ENCODE measurements around the gene TAS2R41.

DNA sequence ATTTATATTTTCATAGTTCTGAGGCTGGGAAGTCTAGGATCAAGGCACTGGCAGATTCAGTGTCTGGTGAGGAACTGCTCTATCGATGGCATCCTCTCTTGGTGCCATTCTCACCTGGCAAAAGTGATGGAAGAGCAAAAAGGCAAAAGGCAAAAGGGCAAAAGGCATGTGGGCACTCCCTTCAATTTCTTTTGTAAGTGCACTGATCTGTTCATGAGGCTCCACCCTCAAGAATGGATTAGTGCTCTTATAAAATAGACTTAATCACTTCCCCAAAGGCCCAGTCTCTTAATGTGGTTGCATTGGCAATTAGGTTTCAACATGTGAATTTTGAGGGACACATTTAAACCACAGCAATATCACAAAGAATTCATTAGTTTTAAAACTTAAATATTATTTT, 18.3 kb upstream of the TAS2R41 start:
- TF ChIP-seq POLR2AphosphoS5 (IDR thresholded peaks at IDR 0.05) = no peak
- TF ChIP-seq, protein P1, sequence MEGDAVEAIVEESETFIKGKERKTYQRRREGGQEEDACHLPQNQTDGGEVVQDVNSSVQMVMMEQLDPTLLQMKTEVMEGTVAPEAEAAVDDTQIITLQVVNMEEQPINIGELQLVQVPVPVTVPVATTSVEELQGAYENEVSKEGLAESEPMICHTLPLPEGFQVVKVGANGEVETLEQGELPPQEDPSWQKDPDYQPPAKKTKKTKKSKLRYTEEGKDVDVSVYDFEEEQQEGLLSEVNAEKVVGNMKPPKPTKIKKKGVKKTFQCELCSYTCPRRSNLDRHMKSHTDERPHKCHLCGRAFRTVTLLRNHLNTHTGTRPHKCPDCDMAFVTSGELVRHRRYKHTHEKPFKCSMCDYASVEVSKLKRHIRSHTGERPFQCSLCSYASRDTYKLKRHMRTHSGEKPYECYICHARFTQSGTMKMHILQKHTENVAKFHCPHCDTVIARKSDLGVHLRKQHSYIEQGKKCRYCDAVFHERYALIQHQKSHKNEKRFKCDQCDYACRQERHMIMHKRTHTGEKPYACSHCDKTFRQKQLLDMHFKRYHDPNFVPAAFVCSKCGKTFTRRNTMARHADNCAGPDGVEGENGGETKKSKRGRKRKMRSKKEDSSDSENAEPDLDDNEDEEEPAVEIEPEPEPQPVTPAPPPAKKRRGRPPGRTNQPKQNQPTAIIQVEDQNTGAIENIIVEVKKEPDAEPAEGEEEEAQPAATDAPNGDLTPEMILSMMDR (IDR thresholded peaks at IDR 0.05) = no peak
- no peak for TF ChIP-seq POLR2A (IDR thresholded peaks at IDR 0.05)
- no peak for TF ChIP-seq EP300 (IDR thresholded peaks at IDR 0.05; ENCODE audit: low read depth)

Data from transverse colon (tissue), 4 donors.